B cell (primary cell): Measurements from ENCODE around the gene WNT9A.

Experiments used
- CTCF ChIP-seq: fragments of 200-600 bp; IDR thresholded peaks from one replicate; pipeline ENCODE4 v1.8.0; 2022; ENCODE audit warnings: antibody characterized with exemption, mild to moderate bottlenecking
- EZH2 ChIP-seq: IDR thresholded peaks from 2 replicates; pipeline ENCODE4 v1.6.1; 2012; ENCODE audit warnings: borderline replicate concordance, low read depth, mild to moderate bottlenecking, moderate library complexity, low read length; ENCODE audit not compliant: insufficient read depth, poor library complexity, severe bottlenecking

GRCh38 chr1:227937838-227938145, 9.9 kb downstream of the WNT9A start:
- TF ChIP-seq EZH2 = no peak
- no peak for TF ChIP-seq CTCF
